ENCODE data around the gene RHEB. TPM values are rescaled to one million over a fixed set of nuclear protein-coding genes. Genes with fewer than 3 reads are reported as not detected.

RHEB gene
- total and polyA plus RNA-seq, 11 donors, result 81.4 to 155 (median 106) TPM

GRCh38 chr7:151462306-151462779 lies 57.4 kb downstream of the RHEB start:
- H3K27ac ChIP-seq, result peak overlapping the region in 1 of 12 donors; percentile 94
- H3K4me1 ChIP-seq, result peaks cover 3 to 30% (median 22%) of the 10 kb centered on the region in 12 donors

GRCh38 chr7:151461942-151462230 lies 57.8 kb downstream of the RHEB start:
- Histone ChIP-seq H3K4me1 (peaks cover 3 to 32% (median 22%) of the 10 kb centered on the region in 12 donors), H3K36me3 (peaks cover 0 to 29% (median 23%) of the 10 kb centered on the region in 9 donors), H3K27ac (peak overlapping the region in 4 of 12 donors; percentile 9 to 94 (median 90)), H3K4me3 (no peak overlapping the region), H3K27me3 (no peaks in the 10 kb centered on the region), H3K9me3 (peaks cover 0 to 17% (median 9%) of the 10 kb centered on the region in 12 donors)
- TF ChIP-seq CTCF (IDR thresholded peaks at IDR 0.05), result no peak
- TF ChIP-seq POLR2A (IDR thresholded peaks at IDR 0.05), result no peak
- ATAC-seq, result no peak
- no peak for DNase-seq
- 74 to 85% (median 83%) methylated on average over 4 of the region's 4 CpGs for WGBS, 4 donors
- intact Hi-C loops (cut with DNase I), result loop anchor here in 8 of 10 donors (2.0 to 10.0 kb wide), 7 partner anchors 40 to 295 kb away; partner anchors contain the start of gene RHEB (in 6 of the 8)

More at GRCh38 chr7:151462306-151462779, 57.4 kb downstream of the RHEB start:
- WGBS, 4 donors, result 75 to 100% (median 77%) methylated on average over 1 of the region's 1 CpG
- Histone ChIP-seq H3K36me3 (peaks cover 0 to 34% (median 27%) of the 10 kb centered on the region in 9 donors), H3K4me3 (no peak overlapping the region), H3K9me3 (peaks cover 0 to 17% (median 9%) of the 10 kb centered on the region in 12 donors), H3K27me3 (no peaks in the 10 kb centered on the region)
- ATAC-seq (no peak), DNase-seq (no peak)
- intact Hi-C loops (cut with DNase I), result loop anchor here in 7 of 10 donors (5.0 to 10.0 kb wide), 6 partner anchors 40 to 295 kb away; partner anchors contain the start of gene RHEB (in 3 of the 7)
- TF ChIP-seq CTCF (IDR thresholded peaks at IDR 0.05), result no peak
- no peak for TF ChIP-seq POLR2A (IDR thresholded peaks at IDR 0.05)

- Histone ChIP-seq H3K27ac (peak overlapping the region; percentile 65 to 97 (median 92)), H3K27me3 (no peaks in the 10 kb centered on the region), H3K36me3 (peaks cover 0 to 24% (median 19%) of the 10 kb centered on the region in 9 donors), H3K9me3 (peaks cover 0 to 17% (median 9%) of the 10 kb centered on the region in 12 donors), H3K4me1 (peaks cover 3 to 34% (median 22%) of the 10 kb centered on the region in 12 donors), H3K4me3 (no peak overlapping the region)
- 89 to 97% (median 92%) methylated on average over 6 of the region's 6 CpGs for WGBS, 4 donors
- TF ChIP-seq CTCF (IDR thresholded peaks at IDR 0.05), result no peak
- no peak for TF ChIP-seq POLR2A (IDR thresholded peaks at IDR 0.05)
- intact Hi-C loops (cut with DNase I), result loop anchor here in 8 of 10 donors (2.0 to 10.0 kb wide), 7 partner anchors 41 to 296 kb away; partner anchors contain the start of gene RHEB (in 6 of the 8)
- no peak for DNase-seq
- no peak for ATAC-seq
Measured at GRCh38 chr7:151461096-151461941, 58.4 kb downstream of the RHEB start.

- Histone ChIP-seq H3K27me3 (no peaks in the 10 kb centered on the region), H3K4me1 (peaks cover 3 to 34% (median 22%) of the 10 kb centered on the region in 12 donors), H3K9me3 (peaks cover 0 to 17% (median 9%) of the 10 kb centered on the region in 12 donors), H3K27ac (peak overlapping the region; percentile 65 to 97 (median 92)), H3K4me3 (peak overlapping the region in 8 of 12 donors; percentile 20 to 40 (median 28)), H3K36me3 (peaks cover 0 to 15% (median 10%) of the 10 kb centered on the region in 9 donors)
- intact Hi-C loops (cut with DNase I), result loop anchor here in 8 of 10 donors (2.0 to 10.0 kb wide), 7 partner anchors 42 to 297 kb away; partner anchors contain the start of gene RHEB (in 6 of the 8)
- no peak for TF ChIP-seq CTCF (IDR thresholded peaks at IDR 0.05)
- no peak for TF ChIP-seq POLR2A (IDR thresholded peaks at IDR 0.05)
- WGBS, 4 donors, result 46 to 51% (median 49%) methylated on average over 10 of the region's 10 CpGs
- peak; percentile 5 to 49 (median 28) for ATAC-seq
- peak in 2 of 5 donors; percentile 55 to 63 for DNase-seq
Measured at GRCh38 chr7:151460474-151460855, 59.2 kb downstream of the RHEB start.

All from heart left ventricle (tissue), 16 donors.